OCI-LY7 (cell line): ENCODE results near the gene H6PD.

Experiments used
- EZH2phosphoT487 ChIP-seq: fragments of 200-600 bp; sonication (generic); IDR thresholded peaks from 2 replicates; pipeline ENCODE4 v1.6.1; 2018; ENCODE audit warnings: low read depth, borderline replicate concordance, mild to moderate bottlenecking, mixed run types, antibody characterized with exemption, low read length, moderate library complexity, mixed read lengths
- TF ChIP-seq, protein P1 (sequence below): fragments of 200-600 bp; sonication (generic); conservative IDR thresholded peaks from 2 replicates; pipeline ENCODE4 v1.5.1; 2014; ENCODE audit warnings: mild to moderate bottlenecking, antibody characterized with exemption, low read length, moderate library complexity, mixed read lengths

DNA sequence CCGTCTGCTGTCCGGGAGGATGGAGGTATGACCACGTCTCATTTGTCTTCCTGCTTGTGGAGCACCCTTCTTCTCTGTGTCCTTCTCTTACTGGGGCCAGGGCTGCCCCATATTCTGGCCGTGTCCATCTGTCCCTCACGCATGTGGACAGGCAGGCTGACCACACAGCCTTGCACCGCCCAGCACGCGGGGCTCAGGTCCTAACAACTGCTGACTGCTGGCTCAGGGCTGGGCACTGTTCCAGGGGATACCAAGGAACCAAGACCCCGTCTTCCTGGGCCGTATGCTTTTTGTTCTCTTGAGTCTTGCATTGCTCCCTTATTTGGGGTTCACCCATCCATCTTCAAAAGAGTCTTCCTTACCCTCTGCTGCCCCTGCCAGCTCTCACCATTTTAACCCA is 40.6 kb downstream of the H6PD start:
- TF ChIP-seq, protein P1, sequence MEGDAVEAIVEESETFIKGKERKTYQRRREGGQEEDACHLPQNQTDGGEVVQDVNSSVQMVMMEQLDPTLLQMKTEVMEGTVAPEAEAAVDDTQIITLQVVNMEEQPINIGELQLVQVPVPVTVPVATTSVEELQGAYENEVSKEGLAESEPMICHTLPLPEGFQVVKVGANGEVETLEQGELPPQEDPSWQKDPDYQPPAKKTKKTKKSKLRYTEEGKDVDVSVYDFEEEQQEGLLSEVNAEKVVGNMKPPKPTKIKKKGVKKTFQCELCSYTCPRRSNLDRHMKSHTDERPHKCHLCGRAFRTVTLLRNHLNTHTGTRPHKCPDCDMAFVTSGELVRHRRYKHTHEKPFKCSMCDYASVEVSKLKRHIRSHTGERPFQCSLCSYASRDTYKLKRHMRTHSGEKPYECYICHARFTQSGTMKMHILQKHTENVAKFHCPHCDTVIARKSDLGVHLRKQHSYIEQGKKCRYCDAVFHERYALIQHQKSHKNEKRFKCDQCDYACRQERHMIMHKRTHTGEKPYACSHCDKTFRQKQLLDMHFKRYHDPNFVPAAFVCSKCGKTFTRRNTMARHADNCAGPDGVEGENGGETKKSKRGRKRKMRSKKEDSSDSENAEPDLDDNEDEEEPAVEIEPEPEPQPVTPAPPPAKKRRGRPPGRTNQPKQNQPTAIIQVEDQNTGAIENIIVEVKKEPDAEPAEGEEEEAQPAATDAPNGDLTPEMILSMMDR: no peak
- TF ChIP-seq EZH2phosphoT487: no peak
